Measurements from ENCODE around the gene ZNF48.
A peak's percentile ranks its signal among the peaks of the same experiment; 100 is the strongest.
"Not testable (repeated sequence)": the region's sequence is repeated elsewhere in the genome, so short reads cannot be mapped to it uniquely, and the experiment has no call there.

Gene ZNF48

DNA sequence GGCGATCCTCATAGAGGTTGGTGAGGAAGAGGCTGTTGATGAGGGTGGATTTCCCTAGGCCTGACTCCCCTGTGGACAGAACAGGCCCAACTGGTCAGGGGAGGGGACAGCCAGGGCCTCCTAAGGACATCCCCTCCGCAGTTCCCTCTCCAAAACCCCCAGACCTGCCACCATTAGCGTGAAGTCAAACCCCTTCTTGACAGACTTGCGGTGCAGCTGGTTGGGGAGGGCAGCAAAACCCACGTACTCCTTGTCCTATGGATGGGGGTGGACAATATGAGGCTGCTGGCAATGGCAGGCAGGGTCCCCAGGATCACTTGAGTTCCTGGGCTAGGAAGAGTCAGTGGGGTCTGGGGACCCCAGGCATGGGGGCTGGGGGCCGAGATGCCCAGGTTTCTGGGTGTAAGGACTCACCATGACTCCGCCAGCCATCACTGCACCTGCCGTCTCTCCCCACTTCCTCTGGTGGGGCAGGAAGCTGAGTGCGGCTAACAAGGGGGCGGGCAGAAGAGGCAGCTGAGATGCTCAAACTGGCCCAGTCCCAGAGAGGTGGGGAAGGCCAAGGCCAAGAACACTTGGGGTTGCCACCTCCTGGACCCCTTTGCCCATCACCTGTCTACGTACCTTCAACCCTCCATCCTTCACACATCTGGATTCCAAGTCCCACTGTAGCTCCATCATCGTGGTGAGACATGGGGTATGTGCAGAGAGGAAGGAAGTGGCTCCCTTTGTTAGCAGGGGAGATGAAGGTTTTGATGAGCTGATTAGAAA is 12.9 kb upstream of the ZNF48 start, which contains the start of gene SEPTIN1:
Gene SEPTIN1 (minus strand): TSS at position 451 of the 771 bp plus-strand sequence. CDS start 19 bp downstream, at position 432.
- TF ChIP-seq, protein P1, sequence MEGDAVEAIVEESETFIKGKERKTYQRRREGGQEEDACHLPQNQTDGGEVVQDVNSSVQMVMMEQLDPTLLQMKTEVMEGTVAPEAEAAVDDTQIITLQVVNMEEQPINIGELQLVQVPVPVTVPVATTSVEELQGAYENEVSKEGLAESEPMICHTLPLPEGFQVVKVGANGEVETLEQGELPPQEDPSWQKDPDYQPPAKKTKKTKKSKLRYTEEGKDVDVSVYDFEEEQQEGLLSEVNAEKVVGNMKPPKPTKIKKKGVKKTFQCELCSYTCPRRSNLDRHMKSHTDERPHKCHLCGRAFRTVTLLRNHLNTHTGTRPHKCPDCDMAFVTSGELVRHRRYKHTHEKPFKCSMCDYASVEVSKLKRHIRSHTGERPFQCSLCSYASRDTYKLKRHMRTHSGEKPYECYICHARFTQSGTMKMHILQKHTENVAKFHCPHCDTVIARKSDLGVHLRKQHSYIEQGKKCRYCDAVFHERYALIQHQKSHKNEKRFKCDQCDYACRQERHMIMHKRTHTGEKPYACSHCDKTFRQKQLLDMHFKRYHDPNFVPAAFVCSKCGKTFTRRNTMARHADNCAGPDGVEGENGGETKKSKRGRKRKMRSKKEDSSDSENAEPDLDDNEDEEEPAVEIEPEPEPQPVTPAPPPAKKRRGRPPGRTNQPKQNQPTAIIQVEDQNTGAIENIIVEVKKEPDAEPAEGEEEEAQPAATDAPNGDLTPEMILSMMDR (conservative IDR thresholded peaks at IDR 0.05; ENCODE audit: control insufficient read depth, insufficient read depth, low read depth, low read length): no peak
- H3K4me3 ChIP-seq (ENCODE audit: control insufficient read depth, low read depth, low read length): no peak within 1 kb of the TSS
- DNase-seq (ENCODE audit: low read depth): no peak

DNA sequence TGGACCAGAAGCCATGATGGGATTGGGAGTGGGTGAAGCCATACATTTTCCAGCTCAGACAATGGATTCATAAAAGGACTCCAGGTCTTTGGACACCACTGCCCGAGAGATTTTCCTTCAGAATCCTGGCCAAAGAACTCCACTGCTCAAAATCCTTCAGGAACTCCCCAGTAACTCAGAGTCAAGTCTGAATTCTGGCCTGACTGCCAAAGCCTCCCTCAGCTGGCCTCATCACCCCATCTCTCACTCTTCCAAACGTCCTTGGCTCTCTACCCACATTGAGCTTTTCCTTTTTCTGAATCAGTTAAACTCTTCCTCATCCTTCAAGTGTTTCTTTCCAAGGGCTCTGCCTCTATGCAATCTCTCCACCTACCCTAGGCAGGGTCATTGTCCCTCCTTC is 11.7 kb upstream of the ZNF48 start:
- H3K4me3 ChIP-seq (ENCODE audit: control insufficient read depth, low read depth, low read length): no peak overlapping the region
- no peak for DNase-seq (ENCODE audit: low read depth)
- TF ChIP-seq, protein P1 (conservative IDR thresholded peaks at IDR 0.05; ENCODE audit: control insufficient read depth, insufficient read depth, low read depth, low read length): no peak

DNA sequence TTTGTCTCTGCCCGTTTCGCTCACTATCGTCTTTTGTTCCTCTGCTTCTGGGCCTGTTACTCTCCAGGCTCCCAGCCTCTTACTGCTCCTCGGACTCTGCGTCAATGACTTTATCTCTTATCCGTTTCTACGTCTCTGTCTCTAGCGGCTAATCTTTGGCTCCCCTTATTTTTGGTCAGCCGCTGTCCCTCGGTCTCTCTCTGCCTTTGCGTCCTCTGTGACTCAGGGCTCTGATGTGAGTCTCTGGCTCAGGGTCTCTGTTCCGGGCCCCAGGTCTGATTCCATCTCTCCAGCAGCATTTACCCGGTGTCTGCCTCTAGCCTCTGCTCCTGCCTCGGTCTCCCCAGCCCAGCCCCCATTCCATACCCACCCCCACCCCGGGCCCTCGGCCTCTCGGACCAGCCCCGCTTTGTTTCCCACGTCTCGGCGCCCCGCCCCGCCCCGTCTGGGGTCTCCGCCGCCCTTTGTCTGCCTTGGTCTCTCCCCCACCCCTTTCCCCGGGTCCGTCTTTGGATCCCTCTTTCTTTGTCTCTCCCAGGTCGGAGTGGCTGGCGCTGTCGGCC is 547 bp upstream of the ZNF48 start:
- TF ChIP-seq, protein P1 (conservative IDR thresholded peaks at IDR 0.05; ENCODE audit: control insufficient read depth, insufficient read depth, low read depth, low read length): no peak
- peak overlapping the region; percentile 69 for H3K4me3 ChIP-seq (ENCODE audit: control insufficient read depth, low read depth, low read length)
- DNase-seq (ENCODE audit: low read depth): no peak

DNA sequence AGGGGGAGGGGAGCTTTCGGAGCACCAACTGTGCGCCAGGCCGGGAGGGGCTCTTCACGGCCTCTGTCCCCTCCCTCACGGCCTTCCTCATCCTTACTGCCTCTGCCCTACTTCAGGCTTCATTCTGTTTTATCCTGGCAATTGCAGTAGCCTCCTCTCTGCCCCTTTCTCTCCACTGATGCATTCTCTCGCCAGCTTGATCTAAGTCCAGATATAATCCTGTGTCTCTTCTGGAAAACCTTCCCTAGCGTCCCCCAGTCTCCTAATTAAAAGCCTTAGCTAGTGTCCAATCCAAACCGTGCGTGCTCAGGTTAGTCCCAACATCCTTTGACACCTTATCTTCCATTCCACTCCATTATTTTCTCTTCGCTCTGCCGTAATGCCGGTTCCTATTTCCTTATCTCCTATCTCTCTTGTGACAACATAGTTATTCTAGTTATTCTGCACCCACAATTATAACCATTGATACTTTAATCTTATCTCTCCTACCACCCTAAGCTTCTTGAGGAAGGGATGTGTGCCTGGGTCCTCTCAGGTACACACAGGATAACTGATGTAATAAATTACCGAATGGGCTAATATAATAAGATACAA is 869 bp downstream of the ZNF48 start:
- DNase-seq (ENCODE audit: low read depth): no peak
- peak overlapping the region; percentile 69 for H3K4me3 ChIP-seq (ENCODE audit: control insufficient read depth, low read depth, low read length)
- TF ChIP-seq, protein P1 (conservative IDR thresholded peaks at IDR 0.05; ENCODE audit: control insufficient read depth, insufficient read depth, low read depth, low read length): no peak

DNA sequence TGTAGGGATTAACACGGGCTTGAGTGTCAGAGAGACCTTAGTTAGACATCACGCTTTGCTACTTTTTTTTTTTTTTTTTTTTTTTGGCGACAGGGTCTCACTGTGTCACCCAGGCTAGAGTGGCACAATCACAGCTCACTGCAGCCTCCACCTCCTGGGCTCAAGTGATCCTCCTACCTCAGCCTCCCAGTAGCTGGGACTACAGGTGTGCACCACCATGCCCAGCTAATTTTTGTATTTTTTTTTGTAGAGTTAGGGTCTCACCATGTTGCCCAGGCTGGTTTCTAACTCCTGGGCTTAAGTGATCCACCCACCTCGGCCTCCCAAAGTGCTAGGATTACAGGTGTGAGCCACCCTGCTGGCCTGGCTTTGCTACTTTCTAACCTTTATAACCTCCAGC is 1.4 kb downstream of the ZNF48 start:
- H3K4me3 ChIP-seq (ENCODE audit: control insufficient read depth, low read depth, low read length); DNase-seq (ENCODE audit: low read depth): not testable (repeated sequence)

DNA sequence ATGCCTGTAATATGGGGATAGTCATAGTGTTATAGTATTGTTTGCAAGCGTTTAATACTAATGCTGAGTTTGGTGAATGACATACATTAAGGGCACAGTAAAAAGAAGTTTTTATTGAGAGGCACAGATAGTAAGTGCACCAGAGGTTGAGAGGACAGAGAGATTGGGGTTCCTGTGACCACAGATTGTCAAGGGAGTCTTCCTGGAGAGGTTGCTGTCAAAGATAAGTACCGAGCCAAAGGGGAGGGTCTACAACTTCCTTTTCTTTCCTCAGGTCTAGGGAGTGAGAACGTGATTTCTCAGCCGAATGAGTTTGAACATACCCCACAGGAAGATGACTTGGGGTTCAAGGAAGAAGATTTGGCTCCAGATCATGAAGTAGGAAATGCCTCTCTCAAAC is 1.8 kb downstream of the ZNF48 start:
- TF ChIP-seq, protein P1 (conservative IDR thresholded peaks at IDR 0.05; ENCODE audit: control insufficient read depth, insufficient read depth, low read depth, low read length): no peak
- H3K4me3 ChIP-seq (ENCODE audit: control insufficient read depth, low read depth, low read length): no peak overlapping the region
- no peak for DNase-seq (ENCODE audit: low read depth)

Measured in fibroblast of mammary gland (primary cell).